GM19328 (cell line): Measurements from ENCODE around the gene EEFSEC.

Experiments used
- ATAC-seq: cut with Tn5 transposase; IDR thresholded peaks from one replicate; pipeline ENCODE4 v1.9.1; 2021; ENCODE audit warnings: mild to moderate bottlenecking, moderate library complexity; ENCODE audit not compliant: unreplicated experiment

EEFSEC gene

GRCh38 chr3:128347282-128347681 lies 194.0 kb downstream of the EEFSEC start:
- no peak for ATAC-seq

- ATAC-seq = no peak
Measured at GRCh38 chr3:128348075-128348474, 194.8 kb downstream of the EEFSEC start.

DNA sequence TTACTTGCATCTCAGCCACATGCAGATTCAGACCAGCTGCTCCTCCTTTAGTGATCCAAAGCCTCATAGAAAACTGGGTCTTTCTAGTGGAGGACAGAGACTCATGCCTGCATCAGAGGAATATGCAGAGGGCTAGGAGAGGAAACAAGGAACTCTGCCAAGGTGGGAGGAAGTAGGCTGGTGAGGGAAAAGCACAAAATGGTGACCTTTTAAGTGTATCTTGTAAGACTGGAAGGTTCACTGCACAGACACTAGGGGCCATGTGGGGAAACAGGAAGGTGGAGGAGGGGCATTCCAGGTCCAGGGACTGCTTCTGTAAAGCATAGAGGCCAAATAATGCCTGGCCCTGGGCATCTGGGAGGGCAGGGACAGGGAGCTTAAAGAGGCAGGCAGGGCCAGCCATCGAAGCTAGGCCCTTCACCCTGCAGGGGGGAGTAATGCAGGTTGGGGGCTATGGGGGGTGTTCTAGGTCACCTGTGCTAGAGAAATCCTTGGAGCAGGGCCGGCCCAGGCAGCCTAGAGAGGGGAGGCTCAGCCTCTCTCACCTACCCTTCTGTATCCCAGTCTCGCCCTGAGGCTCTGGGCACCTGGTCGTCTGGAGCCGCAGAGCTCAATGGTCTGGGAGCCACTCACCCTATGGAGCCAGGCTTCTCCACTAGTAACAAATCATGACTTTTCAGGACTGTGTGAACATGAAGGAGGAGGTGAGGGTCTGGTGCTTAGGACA lies 195.7 kb downstream of the EEFSEC start:
- ATAC-seq = no peak

GRCh38 chr3:128349963-128350599 lies 196.8 kb downstream of the EEFSEC start:
- no peak for ATAC-seq

- ATAC-seq = no peak
Measured at GRCh38 chr3:128351546-128351945, 198.3 kb downstream of the EEFSEC start.

DNA sequence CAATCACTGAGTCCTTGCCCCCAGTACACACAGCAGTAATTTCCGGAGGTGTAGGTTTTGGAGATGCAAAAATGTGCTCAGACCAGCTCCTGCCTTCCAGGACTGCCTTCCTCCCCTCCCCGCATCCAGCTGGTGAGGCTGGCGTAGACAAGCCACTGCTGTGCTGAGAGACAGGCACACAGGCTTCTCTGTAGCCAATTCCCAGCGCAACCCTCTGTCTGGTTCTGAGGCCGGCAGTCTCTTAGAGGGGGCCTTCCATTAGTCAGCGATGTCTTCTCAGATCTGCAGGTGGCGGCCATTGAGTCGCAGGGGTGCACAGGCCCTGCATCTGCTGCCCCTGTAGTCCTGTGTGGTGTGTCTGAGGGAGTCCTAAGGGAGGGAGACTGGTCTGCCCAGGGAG lies 199.0 kb downstream of the EEFSEC start:
- ATAC-seq = no peak

DNA sequence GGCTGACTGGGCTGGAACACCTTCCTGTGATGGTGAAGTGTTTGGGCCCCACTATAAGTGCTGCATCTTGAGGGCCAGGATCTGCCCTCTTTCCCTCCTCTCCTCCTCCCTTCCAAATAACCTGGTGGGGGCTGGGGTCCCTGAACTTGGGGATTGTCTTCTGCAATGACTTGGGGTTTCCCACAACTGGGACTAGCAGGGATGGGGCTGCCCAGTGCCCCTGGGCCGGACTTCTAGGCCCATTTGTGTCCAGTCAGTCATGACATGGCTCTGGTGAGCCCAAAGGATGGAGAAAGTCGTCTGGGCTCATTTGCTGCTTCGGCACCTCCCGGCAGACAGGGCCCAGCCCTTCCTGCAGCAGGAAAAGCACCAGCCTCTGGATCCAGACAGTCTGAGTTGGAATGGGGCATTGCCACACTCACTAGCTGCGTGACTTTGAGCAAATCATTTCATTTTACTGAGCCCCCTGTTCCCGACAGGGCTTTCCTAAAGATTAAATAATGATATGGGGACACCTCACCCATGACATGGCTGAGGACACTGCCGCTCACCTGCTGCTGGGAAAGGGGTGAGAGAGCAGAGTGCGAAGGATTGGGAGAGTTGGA lies 200.2 kb downstream of the EEFSEC start:
- ATAC-seq = no peak

GRCh38 chr3:128353991-128354687 lies 200.9 kb downstream of the EEFSEC start:
- no peak for ATAC-seq

- no peak for ATAC-seq
Measured at GRCh38 chr3:128354788-128355542, 201.7 kb downstream of the EEFSEC start.

- ATAC-seq = no peak
Measured at GRCh38 chr3:128355543-128355919, 202.2 kb downstream of the EEFSEC start.

DNA sequence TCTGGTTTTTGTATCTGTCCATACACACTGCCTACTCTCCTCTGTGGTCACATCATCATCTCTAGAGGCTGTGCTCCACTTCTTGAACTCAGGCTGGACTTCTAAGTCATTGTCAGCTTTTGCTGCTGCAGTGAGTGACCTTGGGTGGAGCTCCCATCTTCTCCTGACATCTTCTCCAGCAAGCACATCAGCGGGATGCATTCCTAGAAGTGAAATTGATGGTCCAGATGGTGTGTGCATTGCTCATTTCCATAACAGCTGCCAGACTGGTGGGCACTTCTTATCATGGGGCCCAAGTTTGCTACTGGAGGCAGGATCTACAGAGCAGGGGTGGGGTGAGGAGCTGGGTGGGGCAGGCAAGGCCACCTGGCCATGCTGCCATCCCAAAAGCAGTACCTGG lies 203.5 kb downstream of the EEFSEC start:
- ATAC-seq = no peak

GRCh38 chr3:128357538-128357937 lies 204.3 kb downstream of the EEFSEC start:
- no peak for ATAC-seq

GRCh38 chr3:128358156-128358895 lies 205.0 kb downstream of the EEFSEC start:
- no peak for ATAC-seq

GRCh38 chr3:128359060-128359664 lies 205.9 kb downstream of the EEFSEC start:
- no peak for ATAC-seq

DNA sequence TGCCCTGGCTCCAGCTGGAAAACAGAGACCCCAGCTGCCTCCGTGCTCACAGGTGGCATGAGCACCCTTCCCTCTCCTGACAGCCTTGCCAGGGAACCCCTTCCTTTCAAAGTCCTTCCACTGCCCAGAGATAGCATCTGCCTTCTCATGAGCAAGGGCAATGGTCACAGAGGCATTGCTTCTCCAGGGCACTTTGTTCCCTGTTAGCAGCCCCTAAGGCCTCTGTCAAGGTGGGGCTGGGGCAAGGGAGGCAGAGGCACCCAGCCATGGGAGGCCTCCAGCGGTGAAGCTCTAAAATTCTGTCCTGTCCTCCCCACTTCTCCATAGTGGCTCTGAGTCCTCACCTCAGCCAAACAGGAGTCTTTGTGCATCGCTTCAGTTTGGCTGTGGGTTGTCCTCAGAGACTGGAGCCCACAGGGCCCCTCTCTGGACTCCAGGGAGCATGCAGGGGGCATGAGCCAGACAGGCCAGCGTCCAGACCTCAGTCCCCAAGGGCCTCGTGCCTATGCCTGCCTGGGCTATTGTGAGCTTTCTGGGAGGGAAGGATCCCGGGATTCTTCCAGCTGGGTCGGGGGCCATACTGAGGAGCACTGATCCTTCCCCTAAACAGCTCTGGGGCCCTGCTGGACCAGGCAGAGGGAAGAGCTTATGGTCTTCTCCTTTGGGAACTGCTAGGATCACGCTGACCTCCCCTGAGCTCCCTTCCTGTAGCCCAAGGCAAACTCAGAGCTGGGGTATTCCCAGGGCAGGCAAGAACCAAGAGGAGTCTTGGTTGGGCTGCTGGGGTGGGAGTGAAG lies 206.8 kb downstream of the EEFSEC start:
- no peak for ATAC-seq

- no peak for ATAC-seq
Measured at GRCh38 chr3:128360705-128361271, 207.5 kb downstream of the EEFSEC start.

DNA sequence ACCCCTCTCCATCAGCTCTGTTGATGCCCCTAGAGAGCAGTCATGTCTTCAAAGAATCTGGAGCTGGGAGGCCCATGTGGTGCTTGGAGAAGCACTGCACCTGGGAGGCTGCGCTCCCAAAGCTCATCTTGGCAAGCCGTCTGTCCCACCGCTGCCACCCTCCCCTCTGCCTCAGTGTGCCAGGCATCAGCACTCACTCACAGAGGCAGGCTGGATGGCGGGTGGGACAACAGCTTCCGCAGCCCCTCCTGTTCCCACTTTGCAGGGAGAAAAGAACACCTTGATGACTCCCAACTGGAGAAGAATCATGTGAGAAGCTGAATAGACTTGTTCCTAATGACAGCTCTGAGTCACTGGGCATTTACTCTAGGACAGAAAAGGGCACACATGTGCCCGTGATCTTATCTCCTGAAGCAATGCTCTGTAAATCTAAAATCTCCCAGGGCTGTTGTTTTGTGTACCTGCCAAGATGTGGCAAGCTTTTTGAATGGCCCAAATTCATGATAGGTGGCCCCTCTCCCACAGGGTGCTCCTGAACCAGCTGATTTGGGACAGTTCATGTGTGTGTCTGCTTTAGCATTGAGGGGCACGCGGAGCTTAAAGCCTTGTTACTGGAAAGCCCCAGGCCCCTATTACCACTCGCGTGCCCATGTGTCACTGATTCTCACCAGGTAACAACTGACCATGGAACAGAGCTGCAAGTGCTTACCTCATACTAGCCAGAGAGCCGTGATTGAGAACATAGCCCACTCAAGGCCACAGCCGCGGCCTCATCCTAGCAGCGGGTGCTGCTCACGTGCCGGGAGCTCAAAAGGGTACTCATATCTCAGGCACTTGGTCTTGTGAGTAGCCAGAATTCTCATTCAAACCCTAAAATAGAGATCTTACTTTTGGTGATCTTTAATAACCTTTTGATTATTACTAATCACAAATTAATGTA lies 209.0 kb downstream of the EEFSEC start:
- ATAC-seq = no peak

DNA sequence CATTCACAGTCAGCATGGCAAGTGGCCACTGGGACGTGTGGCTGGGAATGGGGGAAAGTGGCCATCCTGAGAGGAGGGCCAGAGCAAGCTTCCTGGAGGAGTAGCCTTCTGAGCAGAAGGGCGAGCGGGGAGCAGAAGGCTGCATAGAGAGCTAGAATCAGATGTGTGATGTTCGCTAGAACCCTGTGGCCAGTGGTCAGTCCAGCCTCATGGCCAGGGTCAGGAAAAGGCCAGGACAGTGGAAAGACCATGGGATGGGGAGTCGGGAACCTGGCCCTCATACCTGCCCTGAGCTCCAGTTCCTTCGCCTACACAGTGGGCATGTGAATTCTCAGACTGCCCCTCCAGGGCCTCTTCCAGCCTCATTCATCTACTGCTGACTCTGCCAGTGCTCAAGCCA lies 211.0 kb downstream of the EEFSEC start:
- ATAC-seq = no peak
